NB4 (cell line): ENCODE data around the gene SELENOK.

Source experiments
- CTCF ChIP-seq: IDR thresholded peaks from one replicate; pipeline ENCODE4 v1.5.1; 2012; ENCODE audit warnings: low read depth, low read length
- MYC ChIP-seq: IDR thresholded peaks from 2 replicates; pipeline ENCODE4 v1.6.1; 2011; ENCODE audit warnings: low read depth, low read length
- POLR2A ChIP-seq: IDR thresholded peaks from 2 replicates; pipeline ENCODE4 v1.6.1; 2011; ENCODE audit warnings: mild to moderate bottlenecking; ENCODE audit not compliant: insufficient read length; ENCODE audit errors: extremely low read depth
- TF ChIP-seq, protein P1 (sequence below): IDR thresholded peaks from 2 replicates; pipeline ENCODE4 v1.6.1; 2011; ENCODE audit warnings: low read depth, low read length

- TF ChIP-seq MYC (no peak), CTCF (no peak), POLR2A (no peak)
- TF ChIP-seq, protein P1, sequence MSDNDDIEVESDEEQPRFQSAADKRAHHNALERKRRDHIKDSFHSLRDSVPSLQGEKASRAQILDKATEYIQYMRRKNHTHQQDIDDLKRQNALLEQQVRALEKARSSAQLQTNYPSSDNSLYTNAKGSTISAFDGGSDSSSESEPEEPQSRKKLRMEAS, result no peak
Observed at GRCh38 chr3:53936347-53936746, 44.7 kb upstream of the SELENOK start.
